K562 (cell line): Measurements from ENCODE around the gene XPO6. TPM values are rescaled to one million over a fixed set of nuclear protein-coding genes. Genes with fewer than 3 reads are reported as not detected.

Experiments used
- HCFC1 ChIP-seq: IDR thresholded peaks from 2 replicates; pipeline ENCODE4 v1.6.1; 2012; ENCODE audit warnings: low read depth, low read length, improper control_type of control experiment
- MEIS2 ChIP-seq: fragments of 450-650 bp; IDR thresholded peaks from 2 replicates; pipeline ENCODE4 v1.6.1; 2014; ENCODE audit warnings: mild to moderate bottlenecking; ENCODE audit not compliant: partially characterized antibody
- MTF1 ChIP-seq: fragments of 250-450 bp; sonication (Bioruptor Pico); IDR thresholded peaks from 2 replicates; pipeline ENCODE4 v1.9.0; 2021; ENCODE audit warnings: moderate library complexity, mild to moderate bottlenecking, inconsistent platforms, borderline replicate concordance
- MYNN ChIP-seq, 2 experiments: sonication (generic); formaldehyde crosslinking in 1 of 2; IDR thresholded peaks; 2 replicates each; pipeline versions ENCODE4 v1.5.0 to v1.6.1; 2016 to 2020; ENCODE audit warnings: antibody characterized with exemption in 1 of 2, missing genetic modification reagents in 1 of 2
- RBM22 ChIP-seq: fragments of 200-400 bp; formaldehyde crosslinking; IDR thresholded peaks from 2 replicates; pipeline ENCODE4 v1.6.1; 2018; ENCODE audit warnings: low read length, low read depth; ENCODE audit not compliant: poor library complexity, severe bottlenecking
- SRSF9 ChIP-seq: fragments of 200-400 bp; formaldehyde crosslinking; IDR thresholded peaks from 2 replicates; pipeline ENCODE4 v1.6.1; 2017; ENCODE audit warnings: low read depth, low read length, borderline replicate concordance
- TCF7L2 ChIP-seq: fragments of 150-350 bp; IDR thresholded peaks from 2 replicates; pipeline ENCODE4 v1.6.1; 2016; ENCODE audit warnings: low read depth, mild to moderate bottlenecking, low read length, moderate library complexity
- TSHZ1 ChIP-seq: fragments of 250-450 bp; sonication (Bioruptor Pico); IDR thresholded peaks from 2 replicates; pipeline ENCODE4 v1.4.0; 2020; ENCODE audit warnings: mild to moderate bottlenecking, moderate library complexity
- ZNF24 ChIP-seq: fragments of 450-650 bp; IDR thresholded peaks from 2 replicates; pipeline ENCODE4 v1.6.1; 2016
- ZNF444 ChIP-seq: fragments of 250-450 bp; sonication (Bioruptor Pico); IDR thresholded peaks from 2 replicates; pipeline ENCODE4 v1.4.0; 2020; ENCODE audit warnings: mild to moderate bottlenecking, moderate library complexity
- ZNF507 ChIP-seq: conservative IDR thresholded peaks from 2 replicates; pipeline ENCODE4 v1.6.1; 2017; ENCODE audit warnings: missing genetic modification characterization, missing compliant biosample characterization
- polyA plus RNA-seq, 8 experiments: library from polyadenylated mRNA; depleted of rRNA in 4 of 8; stranded (reverse) in 5 of 8; unstranded in 3 of 8; fragments of >200 nt; fragmentation: Nextera tagmentation in 2 of 8; fragmentation: Illumina TruSeq in 1 of 8; extraction: Ambion mirVana in 2 of 8; extraction: Trizol in 1 of 8; gene quantifications; 2 replicates each; pipeline versions ENCODE4 v1.2.1 to v1.2.3, GENCODE V29; 2011 to 2014; ENCODE audit warnings: inconsistent platforms in 1 of 8, missing spikeins in 1 of 8
- total RNA-seq, 7 experiments: library from RNA; depleted of rRNA in 6 of 7; stranded (reverse); fragments of >200 nt in 6 of 7; fragmentation: Illumina TruSeq in 2 of 7; extraction: Trizol in 2 of 7; gene quantifications; 2 replicates each; pipeline versions ENCODE4 v1.2.1 to v1.2.3, GENCODE V29; 2011 to 2021; ENCODE audit warnings: low replicate concordance in 1 of 7
- TF ChIP-seq, protein P1 (sequence below): fragments of 250-450 bp; sonication (Bioruptor Pico); IDR thresholded peaks from 2 replicates; pipeline ENCODE4 v1.9.0; 2021; ENCODE audit warnings: mild to moderate bottlenecking
- TF ChIP-seq, protein P2 (sequence below): fragments of 250-450 bp; sonication (Bioruptor Pico); IDR thresholded peaks from 2 replicates; pipeline ENCODE4 v1.8.0; 2021; ENCODE audit warnings: moderate library complexity, mild to moderate bottlenecking, inconsistent platforms

The XPO6 gene
- total and polyA plus RNA-seq, 9 of the 15 experiments (the other 6 are each of a cell fraction or from before 2014, with no cell fraction given), result 11.2 to 196 (median 119) TPM

- TF ChIP-seq ZNF444 (CRISPR knock-in tag) (no peak), TSHZ1 (CRISPR knock-in tag) (no peak), MEIS2 (no peak), TCF7L2 (no peak), SRSF9 (no peak), ZNF507 (tag) (no peak), ZNF24 (no peak), MTF1 (no peak), RBM22 (no peak), MYNN (IDR thresholded peaks at IDR 0.05) (no peak), MYNN (CRISPR knock-in tag; IDR thresholded peaks at IDR 0.05) (no peak), HCFC1 (no peak)
- TF ChIP-seq, protein P1, sequence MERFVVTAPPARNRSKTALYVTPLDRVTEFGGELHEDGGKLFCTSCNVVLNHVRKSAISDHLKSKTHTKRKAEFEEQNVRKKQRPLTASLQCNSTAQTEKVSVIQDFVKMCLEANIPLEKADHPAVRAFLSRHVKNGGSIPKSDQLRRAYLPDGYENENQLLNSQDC (CRISPR knock-in tag), result no peak
- TF ChIP-seq, protein P2, sequence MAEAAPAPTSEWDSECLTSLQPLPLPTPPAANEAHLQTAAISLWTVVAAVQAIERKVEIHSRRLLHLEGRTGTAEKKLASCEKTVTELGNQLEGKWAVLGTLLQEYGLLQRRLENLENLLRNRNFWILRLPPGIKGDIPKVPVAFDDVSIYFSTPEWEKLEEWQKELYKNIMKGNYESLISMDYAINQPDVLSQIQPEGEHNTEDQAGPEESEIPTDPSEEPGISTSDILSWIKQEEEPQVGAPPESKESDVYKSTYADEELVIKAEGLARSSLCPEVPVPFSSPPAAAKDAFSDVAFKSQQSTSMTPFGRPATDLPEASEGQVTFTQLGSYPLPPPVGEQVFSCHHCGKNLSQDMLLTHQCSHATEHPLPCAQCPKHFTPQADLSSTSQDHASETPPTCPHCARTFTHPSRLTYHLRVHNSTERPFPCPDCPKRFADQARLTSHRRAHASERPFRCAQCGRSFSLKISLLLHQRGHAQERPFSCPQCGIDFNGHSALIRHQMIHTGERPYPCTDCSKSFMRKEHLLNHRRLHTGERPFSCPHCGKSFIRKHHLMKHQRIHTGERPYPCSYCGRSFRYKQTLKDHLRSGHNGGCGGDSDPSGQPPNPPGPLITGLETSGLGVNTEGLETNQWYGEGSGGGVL (CRISPR knock-in tag), result no peak
Observed at GRCh38 chr16:28257256-28257655, 45.5 kb upstream of the XPO6 start (continued).
